AG09309 (cell line): ENCODE measurements around the gene TAB3.

Experiments used
- DNase-seq: peaks from one replicate; pipeline ENCODE4 v3.0.0-alpha.2; 2010; ENCODE audit warnings: low read depth
- H3K4me3 ChIP-seq: 2 replicates; pipeline ENCODE4 v1.5.1; 2011; ENCODE audit warnings: mild to moderate bottlenecking, low read depth, low read length, moderate library complexity; ENCODE audit not compliant: control insufficient read depth
- TF ChIP-seq, protein P1 (sequence below): IDR thresholded peaks from 2 replicates; pipeline ENCODE4 v1.5.1; 2011; ENCODE audit warnings: mild to moderate bottlenecking, low read depth, low read length, inconsistent platforms; ENCODE audit not compliant: insufficient read depth, control insufficient read depth; ENCODE audit errors: missing control alignments

Gene TAB3

GRCh38 chrX:30864383-30864785 lies 24.7 kb downstream of the TAB3 start:
- no peak overlapping the region for H3K4me3 ChIP-seq
- TF ChIP-seq, protein P1, sequence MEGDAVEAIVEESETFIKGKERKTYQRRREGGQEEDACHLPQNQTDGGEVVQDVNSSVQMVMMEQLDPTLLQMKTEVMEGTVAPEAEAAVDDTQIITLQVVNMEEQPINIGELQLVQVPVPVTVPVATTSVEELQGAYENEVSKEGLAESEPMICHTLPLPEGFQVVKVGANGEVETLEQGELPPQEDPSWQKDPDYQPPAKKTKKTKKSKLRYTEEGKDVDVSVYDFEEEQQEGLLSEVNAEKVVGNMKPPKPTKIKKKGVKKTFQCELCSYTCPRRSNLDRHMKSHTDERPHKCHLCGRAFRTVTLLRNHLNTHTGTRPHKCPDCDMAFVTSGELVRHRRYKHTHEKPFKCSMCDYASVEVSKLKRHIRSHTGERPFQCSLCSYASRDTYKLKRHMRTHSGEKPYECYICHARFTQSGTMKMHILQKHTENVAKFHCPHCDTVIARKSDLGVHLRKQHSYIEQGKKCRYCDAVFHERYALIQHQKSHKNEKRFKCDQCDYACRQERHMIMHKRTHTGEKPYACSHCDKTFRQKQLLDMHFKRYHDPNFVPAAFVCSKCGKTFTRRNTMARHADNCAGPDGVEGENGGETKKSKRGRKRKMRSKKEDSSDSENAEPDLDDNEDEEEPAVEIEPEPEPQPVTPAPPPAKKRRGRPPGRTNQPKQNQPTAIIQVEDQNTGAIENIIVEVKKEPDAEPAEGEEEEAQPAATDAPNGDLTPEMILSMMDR, result no peak
- no peak for DNase-seq

GRCh38 chrX:30863974-30864373 lies 25.1 kb downstream of the TAB3 start:
- DNase-seq, result no peak
- TF ChIP-seq, protein P1, result no peak
- H3K4me3 ChIP-seq, result no peak overlapping the region

- TF ChIP-seq, protein P1, result no peak
- no peak overlapping the region for H3K4me3 ChIP-seq
- no peak for DNase-seq
Measured at GRCh38 chrX:30858098-30858497, 31.0 kb downstream of the TAB3 start.

GRCh38 chrX:30851449-30851848 lies 37.6 kb downstream of the TAB3 start:
- DNase-seq, result no peak
- no peak overlapping the region for H3K4me3 ChIP-seq
- TF ChIP-seq, protein P1, result no peak

DNA sequence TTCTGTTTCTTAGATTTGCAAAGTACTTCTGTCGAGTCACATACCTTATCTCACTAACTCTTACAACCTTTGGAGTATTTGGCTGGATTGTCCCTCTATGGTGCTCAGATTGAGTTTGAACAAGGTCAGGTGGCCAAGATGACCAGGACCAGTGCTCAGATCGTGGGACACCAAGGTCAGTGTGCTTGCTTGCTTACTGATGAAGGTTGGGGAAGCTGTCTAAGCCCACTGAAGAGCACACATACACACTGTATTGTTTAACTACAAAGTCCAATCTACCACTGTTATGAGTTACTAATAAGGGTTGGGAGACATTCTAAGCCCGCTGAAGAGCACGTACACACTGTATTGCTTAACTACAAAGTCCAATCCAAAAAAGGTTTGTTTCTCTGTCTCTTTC lies 53.7 kb downstream of the TAB3 start:
- no peak for DNase-seq

DNA sequence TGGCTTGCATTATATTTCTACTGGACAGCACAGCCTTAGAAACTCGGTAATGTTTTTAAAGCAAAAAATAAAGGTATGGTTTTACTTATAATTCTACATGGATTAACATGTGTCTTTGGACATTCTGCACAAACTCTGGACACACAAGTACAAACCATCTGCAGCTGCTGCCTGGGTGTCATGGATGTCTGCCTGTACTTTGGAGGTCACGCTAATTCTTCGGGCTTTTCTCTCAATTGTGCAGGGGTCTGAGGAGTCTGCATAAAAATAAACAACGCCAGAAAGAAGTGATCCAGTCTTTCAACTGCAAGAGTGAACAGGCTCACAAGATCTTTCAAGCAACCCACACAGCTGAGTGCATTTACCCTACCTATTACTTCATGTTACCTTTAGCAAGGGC lies 55.2 kb downstream of the TAB3 start:
- no peak for DNase-seq
- TF ChIP-seq, protein P1, result no peak
- no peak overlapping the region for H3K4me3 ChIP-seq

More for the DNA sequence above, 53.7 kb downstream of the TAB3 start:
- TF ChIP-seq, protein P1, result no peak
- no peak overlapping the region for H3K4me3 ChIP-seq

DNA sequence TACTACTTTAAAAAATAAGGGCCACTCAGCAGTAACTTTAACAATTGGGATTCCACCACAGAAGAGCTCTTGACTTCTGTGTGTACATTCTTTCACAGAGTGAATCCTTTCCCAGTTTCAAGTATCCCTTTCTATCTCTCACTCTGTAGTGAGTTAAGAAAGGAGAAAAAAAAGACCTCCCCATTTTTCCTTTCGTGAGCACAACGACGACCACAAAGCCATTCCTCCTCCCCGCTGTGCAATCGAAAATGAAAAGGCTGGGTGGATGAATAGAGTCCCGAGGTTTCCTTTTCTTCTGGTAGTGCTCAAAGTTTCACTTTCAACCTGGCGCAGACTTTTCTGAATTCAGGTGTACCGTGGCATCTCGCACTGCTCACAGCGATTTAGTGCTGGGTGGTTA lies 58.0 kb downstream of the TAB3 start:
- TF ChIP-seq, protein P1, result no peak
- no peak for DNase-seq
- no peak overlapping the region for H3K4me3 ChIP-seq
